NCI-H1417 treated with DMSO at 0.1 percent for 48 hours (cell line): ENCODE results near the gene TRIM56.
"Not testable (repeated sequence)": the region's sequence is repeated elsewhere in the genome, so short reads cannot be mapped to it uniquely, and the experiment has no call there.

Experiments
- DNase-seq: peaks from one replicate; lab custom pipeline; 2025; lab: John Stamatoyannopoulos, UW

Gene TRIM56

GRCh38 chr7:101089876-101090275 lies 4.6 kb downstream of the TRIM56 start:
- DNase-seq, result no peak

DNA sequence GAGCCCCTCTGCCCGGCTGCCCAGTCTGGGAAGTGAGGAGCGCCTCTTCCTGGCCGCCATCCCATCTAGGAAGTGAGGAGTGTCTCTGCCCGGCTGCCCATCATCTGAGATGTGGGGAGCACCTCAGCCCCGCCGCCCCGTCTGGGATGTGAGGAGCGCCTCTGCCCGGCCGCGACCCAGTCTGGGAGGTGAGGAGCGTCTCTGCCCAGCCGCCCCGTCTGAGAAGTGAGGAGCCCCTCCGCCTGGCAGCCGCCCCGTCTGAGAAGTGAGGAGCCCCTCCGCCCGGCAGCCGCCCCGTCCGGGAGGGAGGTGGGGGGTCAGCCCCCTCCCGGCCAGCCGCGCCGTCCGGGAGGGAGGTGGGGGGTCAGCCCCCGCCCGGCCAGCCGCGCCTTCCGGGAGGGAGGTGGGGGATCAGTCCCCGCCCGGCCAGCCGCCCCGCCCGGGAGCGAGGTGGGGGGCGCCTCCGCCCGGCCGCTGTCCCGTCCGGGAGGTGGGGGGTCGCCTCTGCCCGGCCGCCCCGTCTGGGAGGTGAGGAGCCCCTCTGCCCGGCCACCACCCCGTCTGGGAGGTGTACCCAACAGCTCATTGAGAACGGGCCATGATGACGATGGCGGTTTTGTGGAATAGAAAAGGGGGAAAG lies 7.1 kb downstream of the TRIM56 start:
- DNase-seq, result not testable (repeated sequence)

GRCh38 chr7:101093906-101094305 lies 8.6 kb downstream of the TRIM56 start:
- no peak for DNase-seq

DNA sequence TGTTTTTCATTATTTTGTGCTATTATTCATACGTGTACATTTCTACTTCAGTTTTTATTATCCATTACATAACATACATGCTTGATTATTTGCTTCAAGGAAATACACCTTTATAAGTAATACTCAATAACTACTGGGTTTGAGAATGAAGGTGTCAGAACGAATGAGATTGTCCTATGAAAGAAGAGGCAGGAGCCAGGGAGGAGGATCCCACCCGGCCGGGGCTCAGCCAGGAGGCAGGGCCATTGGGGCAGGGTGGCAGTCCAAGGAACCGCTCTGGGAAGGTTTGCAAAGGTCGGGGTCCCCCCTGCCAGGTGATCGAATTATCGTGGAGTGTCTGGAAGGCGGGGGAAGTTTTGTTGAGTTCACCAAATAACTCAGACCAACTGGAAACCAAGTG lies 9.1 kb downstream of the TRIM56 start:
- DNase-seq, result no peak

DNA sequence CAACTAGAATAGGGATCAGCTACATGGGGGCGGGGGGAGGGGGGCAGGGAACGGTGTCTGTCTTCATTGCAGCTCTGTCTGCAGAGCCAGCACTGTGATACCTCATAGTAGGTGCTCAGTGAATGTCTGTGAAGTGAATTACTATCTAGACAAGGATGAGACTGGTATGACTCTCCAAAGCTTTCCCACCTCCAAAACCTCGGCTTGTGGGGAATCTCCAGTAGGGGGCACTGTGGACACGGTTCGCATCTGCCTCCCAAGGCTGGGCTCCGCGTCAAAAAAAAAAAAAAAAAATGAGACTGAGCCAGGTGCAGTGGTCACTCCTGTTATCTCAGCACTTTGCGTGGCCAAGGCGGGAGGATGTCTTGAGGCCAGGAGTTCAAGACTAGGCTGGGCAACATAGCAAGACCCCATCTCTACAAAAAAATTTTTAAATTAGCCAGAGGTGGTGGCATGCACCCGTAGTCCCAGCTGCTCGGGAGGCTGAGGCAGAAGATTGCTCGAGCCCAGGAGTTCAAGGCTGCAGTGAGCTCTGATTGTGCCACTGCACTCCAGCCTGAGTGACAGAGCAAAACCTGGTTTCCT lies 9.6 kb downstream of the TRIM56 start:
- no peak for DNase-seq

- no peak for DNase-seq
Measured at GRCh38 chr7:101096331-101096956, 11.2 kb downstream of the TRIM56 start.

GRCh38 chr7:101096957-101097347 lies 11.7 kb downstream of the TRIM56 start:
- DNase-seq, result no peak

- DNase-seq, result no peak
Measured at GRCh38 chr7:101097561-101097960, 12.3 kb downstream of the TRIM56 start.

GRCh38 chr7:101099969-101100781 lies 14.9 kb downstream of the TRIM56 start:
- DNase-seq, result no peak

DNA sequence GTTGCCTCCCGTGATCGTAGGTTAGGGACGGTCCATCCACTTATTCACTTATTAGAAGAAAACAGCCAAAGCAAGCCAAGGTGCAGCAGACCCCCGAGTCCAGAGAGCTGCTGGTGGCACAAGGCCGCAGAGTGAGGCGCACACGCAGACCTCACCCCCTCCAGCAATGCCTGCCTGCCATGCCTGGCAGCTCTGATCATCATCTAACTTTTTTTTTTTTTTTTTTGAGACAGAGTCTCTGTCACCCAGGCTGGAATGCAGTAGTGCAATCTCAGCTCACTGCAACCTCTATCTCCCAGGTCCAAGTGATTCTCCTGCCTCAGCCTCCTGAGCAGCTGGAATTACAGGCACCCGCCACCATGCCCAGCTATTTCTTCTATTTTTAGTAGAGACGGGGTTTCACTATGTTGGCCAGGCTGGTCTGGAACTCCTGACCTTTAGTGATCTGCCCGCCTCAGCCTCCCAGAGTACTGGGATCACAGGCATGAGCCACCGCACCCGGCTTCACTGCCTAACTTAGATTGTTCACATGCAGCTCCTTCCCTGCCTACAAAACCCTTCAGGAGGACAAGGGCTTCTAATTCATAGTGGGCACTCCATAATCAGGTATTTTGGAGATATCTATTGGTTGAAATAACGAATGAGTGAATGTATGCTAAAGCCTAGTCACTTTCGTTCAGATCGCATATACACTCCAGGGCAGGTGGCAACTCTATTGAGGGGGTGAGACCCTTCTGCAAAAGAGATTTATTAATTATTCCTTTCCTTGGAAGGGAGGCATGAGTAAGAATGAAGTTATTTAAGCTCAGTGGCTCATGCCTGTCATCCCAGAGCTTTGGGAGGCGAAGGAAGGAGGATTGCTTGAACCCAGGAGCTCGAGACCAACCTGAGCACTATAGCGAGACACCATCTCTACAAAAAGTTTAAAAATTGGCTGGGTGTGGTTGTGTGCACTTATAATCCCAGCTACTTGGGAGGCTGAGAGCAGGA lies 15.9 kb downstream of the TRIM56 start:
- DNase-seq, result no peak

DNA sequence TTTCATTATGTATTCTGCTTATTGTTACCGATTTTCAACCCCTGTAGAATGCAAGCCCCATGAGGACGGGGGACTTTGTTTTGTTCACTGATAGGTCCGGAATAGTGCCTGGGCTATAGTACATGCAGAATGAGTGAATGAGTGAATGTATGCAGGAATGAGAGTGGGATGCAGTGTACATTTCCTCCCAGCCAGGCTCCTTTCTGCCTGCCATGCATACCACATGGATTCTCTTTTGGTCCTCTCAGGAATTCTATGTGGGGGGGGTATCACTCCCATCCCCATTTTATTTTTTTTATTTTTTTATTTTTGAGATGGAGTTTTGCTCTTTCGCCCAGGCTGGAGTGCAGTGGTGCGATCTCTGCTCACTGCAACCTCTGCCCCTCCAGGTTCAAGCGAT lies 16.7 kb downstream of the TRIM56 start:
- no peak for DNase-seq

GRCh38 chr7:101103701-101104100 lies 18.4 kb downstream of the TRIM56 start:
- DNase-seq, result not testable (repeated sequence)

- DNase-seq, result no peak
Measured at GRCh38 chr7:101104193-101104713, 19.0 kb downstream of the TRIM56 start.

DNA sequence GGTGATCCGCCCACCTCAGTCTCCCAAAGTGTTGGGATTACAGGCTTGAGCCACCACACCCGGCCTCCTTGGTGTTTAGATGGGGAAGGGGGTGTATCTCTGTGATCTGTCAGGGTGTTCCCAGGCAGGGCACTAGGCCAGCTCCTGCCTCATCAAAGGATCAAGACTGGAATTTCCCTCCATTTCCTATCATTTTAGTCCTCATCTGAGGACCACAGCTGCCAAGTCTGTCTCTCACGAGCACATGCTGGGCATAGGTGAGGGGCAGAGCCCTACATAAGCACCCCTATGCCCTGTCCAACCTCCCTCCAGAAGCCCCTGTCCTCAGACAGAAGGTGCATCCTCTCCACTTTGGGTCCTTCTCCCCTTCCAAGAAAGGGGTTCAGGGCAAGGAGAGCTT lies 19.5 kb downstream of the TRIM56 start:
- no peak for DNase-seq

- not testable (repeated sequence) for DNase-seq
Measured at GRCh38 chr7:101105248-101105647, 20.0 kb downstream of the TRIM56 start.

DNA sequence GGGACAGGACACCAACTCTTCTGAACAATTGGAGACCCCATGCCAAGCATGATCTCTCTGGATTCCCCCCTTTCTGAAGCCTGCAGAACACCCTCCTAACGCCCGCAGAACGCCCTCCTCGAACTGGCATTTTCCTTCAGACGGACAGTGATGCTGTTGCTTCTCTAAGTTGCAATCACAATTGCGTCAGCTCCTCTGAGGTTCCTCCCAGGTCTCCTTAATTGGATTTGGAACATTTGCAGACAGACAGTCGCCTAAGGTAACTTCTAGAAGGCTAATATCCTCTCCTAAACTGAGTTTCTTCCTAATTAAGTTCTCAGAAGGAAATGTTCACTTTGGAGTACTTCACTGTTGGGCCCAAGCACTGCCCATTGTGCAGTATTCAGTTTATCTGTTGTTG lies 21.1 kb downstream of the TRIM56 start:
- DNase-seq, result no peak

GRCh38 chr7:101108330-101108857 lies 23.1 kb downstream of the TRIM56 start:
- no peak for DNase-seq

DNA sequence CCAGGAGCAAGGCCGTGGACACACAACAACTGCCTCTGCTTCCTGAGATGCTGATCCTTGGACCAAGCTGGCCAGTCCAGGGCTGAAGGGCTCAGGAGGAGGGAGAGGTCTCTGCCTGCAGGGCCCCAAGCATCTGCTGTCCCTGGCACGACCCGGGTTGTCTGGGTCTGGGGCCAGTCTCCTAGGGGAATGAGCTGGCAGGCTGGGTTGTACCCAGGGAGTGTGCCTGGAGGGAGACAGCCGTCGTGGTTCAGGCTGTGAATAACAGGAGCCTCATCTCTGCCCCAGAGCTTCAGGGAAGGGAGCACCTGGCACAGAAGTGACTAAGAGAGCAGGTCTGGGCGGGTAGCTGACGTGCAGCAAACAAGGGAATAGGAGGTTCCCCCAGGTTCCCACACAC lies 23.7 kb downstream of the TRIM56 start:
- DNase-seq, result no peak

DNA sequence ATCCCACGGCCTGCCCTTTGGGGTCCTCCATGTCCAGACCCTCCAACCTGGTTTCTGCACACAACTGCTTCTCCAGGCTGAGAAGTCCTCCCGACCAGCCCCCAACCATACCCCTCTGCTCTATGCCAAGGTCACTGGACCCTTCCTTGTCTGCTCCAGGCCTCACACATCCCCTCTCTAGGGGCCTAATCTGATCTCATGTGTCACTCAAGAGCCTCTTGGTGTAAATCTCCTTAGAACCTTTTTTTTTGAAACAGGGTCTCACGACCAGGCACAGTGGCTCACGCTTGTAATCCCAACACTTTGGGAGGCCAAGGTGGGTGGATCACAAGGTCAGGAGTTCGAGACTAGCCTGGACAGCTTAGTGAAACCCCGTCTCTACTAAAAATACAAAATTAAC lies 24.1 kb downstream of the TRIM56 start:
- no peak for DNase-seq

- DNase-seq, result no peak
Measured at GRCh38 chr7:101111261-101111660, 26.0 kb downstream of the TRIM56 start.

GRCh38 chr7:101112233-101112632 lies 27.0 kb downstream of the TRIM56 start:
- DNase-seq, result no peak
